Vagina (tissue), 2 donors: ENCODE results near the gene ZC3HAV1. TPM values are rescaled to one million over a fixed set of nuclear protein-coding genes. Genes with fewer than 3 reads are reported as not detected.
"Not testable (repeated sequence)": the region's sequence is repeated elsewhere in the genome, so short reads cannot be mapped to it uniquely, and the experiment has no call there.

Experiments used
- DNase-seq, 2 donors: peaks; one replicate each; pipeline ENCODE4 v3.0.0-alpha.2; 2017; ENCODE audit errors: extremely low spot score in 2 of 2
- H3K27ac ChIP-seq: fragments of 200-600 bp; sonication (generic); one replicate; pipeline ENCODE4 v1.5.1; 2019
- H3K27me3 ChIP-seq: fragments of 200-600 bp; sonication (generic); one replicate; pipeline ENCODE4 v1.5.1; 2019
- H3K36me3 ChIP-seq, 2 donors: fragments of 200-600 bp; sonication (generic); one replicate each; pipeline ENCODE4 v1.5.1; 2017 to 2019
- H3K4me1 ChIP-seq: fragments of 200-600 bp; sonication (generic); one replicate; pipeline ENCODE4 v1.5.1; 2019
- H3K4me3 ChIP-seq, 2 donors: fragments of 200-600 bp; sonication (generic); 1 replicate in 1 of 2; 2 replicates in 1 of 2; pipeline ENCODE4 v1.5.1; 2016 to 2019
- H3K9me3 ChIP-seq: fragments of 200-600 bp; sonication (generic); one replicate; pipeline ENCODE4 v1.5.1; 2019
- POLR2A ChIP-seq, 2 donors: fragments of 450-650 bp; IDR thresholded peaks; one replicate each; pipeline ENCODE4 v1.6.1; 2017; ENCODE audit warnings: antibody characterized with exemption in 2 of 2, mild to moderate bottlenecking in 2 of 2, moderate library complexity in 2 of 2
- POLR2AphosphoS5 ChIP-seq, 2 donors: sonication (generic); formaldehyde crosslinking; IDR thresholded peaks; one replicate each; pipeline ENCODE4 v1.9.0; 2017; ENCODE audit warnings: antibody characterized with exemption in 2 of 2, mild to moderate bottlenecking in 2 of 2, low read depth in 1 of 2; ENCODE audit not compliant: insufficient read depth in 1 of 2
- intact Hi-C: fragments of 100-400 bp; cut with DNase I; formaldehyde crosslinking; loops from one replicate; pipeline ENCODE4 v1.15.1; 2023
- total RNA-seq: library from RNA; depleted of rRNA; stranded (reverse); fragments of >200 nt; gene quantifications from one replicate; pipeline ENCODE4 v1.2.3, GENCODE V29; 2016
- TF ChIP-seq, protein P1 (sequence below), 3 experiments: fragments of 450-650 bp in 2 of 3; fragments of 200-600 bp in 1 of 3; sonication (generic) in 1 of 3; IDR thresholded peaks; one replicate each; pipeline ENCODE4 v1.5.1; 2017 to 2019; ENCODE audit warnings: antibody characterized with exemption in 3 of 3, mild to moderate bottlenecking in 2 of 3, moderate library complexity in 2 of 3

Gene ZC3HAV1
- total RNA-seq, 1 donor from 2014 or later: 36.6 TPM

DNA sequence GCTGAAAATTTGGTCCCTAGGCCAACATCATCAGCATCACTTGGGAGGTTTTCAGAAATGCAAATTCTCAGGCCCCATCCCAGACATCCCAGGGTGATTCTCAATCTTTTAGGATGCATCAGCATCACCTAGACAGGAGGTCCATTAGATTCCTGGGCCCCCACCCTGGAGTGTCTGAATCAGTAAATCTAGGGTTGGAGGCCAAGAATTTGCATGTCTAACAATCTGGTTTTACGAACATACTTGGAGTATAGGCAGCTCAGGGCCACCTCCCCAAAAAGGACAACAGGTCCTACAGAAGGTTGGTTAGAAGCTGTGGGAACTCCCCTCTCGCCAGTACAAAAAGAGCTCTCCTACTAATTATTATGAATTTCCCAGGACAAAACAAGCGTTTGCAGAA lies 15.5 kb downstream of the ZC3HAV1 start:
- DNase-seq: no peak
- Histone ChIP-seq H3K27ac (no peak overlapping the region), H3K27me3 (no peaks in the 10 kb centered on the region), H3K9me3 (no peaks in the 10 kb centered on the region), H3K4me3 (no peak overlapping the region), H3K4me1 (peaks cover 23% of the 10 kb centered on the region), H3K36me3 (peaks cover 0 to 3% of the 10 kb centered on the region in 2 donors)
- intact Hi-C loops: no loop called here
- TF ChIP-seq, protein P1, sequence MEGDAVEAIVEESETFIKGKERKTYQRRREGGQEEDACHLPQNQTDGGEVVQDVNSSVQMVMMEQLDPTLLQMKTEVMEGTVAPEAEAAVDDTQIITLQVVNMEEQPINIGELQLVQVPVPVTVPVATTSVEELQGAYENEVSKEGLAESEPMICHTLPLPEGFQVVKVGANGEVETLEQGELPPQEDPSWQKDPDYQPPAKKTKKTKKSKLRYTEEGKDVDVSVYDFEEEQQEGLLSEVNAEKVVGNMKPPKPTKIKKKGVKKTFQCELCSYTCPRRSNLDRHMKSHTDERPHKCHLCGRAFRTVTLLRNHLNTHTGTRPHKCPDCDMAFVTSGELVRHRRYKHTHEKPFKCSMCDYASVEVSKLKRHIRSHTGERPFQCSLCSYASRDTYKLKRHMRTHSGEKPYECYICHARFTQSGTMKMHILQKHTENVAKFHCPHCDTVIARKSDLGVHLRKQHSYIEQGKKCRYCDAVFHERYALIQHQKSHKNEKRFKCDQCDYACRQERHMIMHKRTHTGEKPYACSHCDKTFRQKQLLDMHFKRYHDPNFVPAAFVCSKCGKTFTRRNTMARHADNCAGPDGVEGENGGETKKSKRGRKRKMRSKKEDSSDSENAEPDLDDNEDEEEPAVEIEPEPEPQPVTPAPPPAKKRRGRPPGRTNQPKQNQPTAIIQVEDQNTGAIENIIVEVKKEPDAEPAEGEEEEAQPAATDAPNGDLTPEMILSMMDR (IDR thresholded peaks at IDR 0.05): no peak
- TF ChIP-seq POLR2AphosphoS5 (IDR thresholded peaks at IDR 0.05; ENCODE audit: insufficient read depth in 1 of 2, low read depth in 1 of 2) (no peak), POLR2A (IDR thresholded peaks at IDR 0.05) (no peak)

DNA sequence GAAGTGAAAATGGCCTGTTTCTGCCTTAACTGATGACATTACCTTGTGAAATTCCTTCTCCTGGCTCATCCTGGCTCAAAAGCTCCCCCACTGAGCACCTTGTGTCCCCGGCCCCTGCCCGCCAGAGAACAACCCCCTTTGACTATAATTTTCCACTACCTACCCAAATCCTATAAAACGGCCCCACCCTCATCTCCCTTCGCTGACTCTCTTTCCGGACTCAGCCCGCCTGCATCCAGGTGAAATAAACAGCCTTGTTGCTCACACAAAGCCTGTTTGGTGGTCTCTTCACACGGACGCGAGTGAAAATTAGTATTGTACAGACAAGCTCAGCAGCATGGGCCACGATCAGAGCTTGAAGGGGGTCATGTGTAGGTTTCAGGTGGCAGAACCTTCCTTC lies 16.0 kb downstream of the ZC3HAV1 start:
- H3K36me3 ChIP-seq, H3K27ac ChIP-seq, DNase-seq, H3K4me3 ChIP-seq, intact Hi-C loops, H3K9me3 ChIP-seq, H3K27me3 ChIP-seq: not testable (repeated sequence)
- peaks cover 21% of the 10 kb centered on the region for H3K4me1 ChIP-seq

DNA sequence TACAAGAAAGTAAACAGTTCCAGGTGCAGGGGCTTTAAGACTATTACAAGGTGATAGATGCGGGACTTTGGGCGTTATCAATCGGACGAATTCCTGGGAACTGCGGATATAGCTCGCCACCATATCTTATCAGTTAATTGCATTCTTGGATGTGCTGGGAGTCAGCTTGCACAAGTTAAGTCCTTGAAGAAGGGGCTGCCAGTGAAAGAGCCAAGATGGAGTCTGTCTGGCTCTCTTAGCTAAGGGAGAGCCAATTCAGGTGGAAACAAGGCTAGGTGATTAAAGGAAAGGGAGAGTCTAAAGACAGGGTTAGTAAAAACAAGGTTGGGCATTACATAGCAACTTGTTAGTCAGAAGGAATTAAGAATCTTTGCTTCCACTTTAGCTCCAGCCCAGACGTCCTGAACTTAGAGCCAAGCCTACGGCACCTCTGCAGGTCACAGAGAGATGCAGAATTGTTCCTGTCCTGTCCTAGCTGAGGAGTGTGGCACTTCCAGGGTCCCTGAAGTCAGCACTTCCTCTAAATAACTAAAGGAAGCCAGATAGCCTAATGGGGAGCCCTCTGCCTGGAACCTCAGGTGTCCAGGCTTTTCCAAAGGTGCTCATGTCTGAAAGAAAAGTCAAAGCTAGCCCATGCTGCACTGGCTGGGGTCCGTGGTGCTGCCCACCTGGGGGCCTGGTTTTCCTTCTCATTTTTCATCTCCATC lies 17.3 kb downstream of the ZC3HAV1 start:
- Histone ChIP-seq H3K4me3 (no peak overlapping the region), H3K27me3 (no peaks in the 10 kb centered on the region), H3K27ac (no peak overlapping the region), H3K36me3 (peaks cover 3 to 14% of the 10 kb centered on the region in 2 donors), H3K4me1 (peaks cover 21% of the 10 kb centered on the region), H3K9me3 (no peaks in the 10 kb centered on the region)
- TF ChIP-seq POLR2A (IDR thresholded peaks at IDR 0.05): no peak
- TF ChIP-seq POLR2AphosphoS5 (IDR thresholded peaks at IDR 0.05; ENCODE audit: insufficient read depth in 1 of 2, low read depth in 1 of 2): no peak
- TF ChIP-seq, protein P1 (IDR thresholded peaks at IDR 0.05): no peak
- intact Hi-C loops: no loop called here
- DNase-seq: no peak

DNA sequence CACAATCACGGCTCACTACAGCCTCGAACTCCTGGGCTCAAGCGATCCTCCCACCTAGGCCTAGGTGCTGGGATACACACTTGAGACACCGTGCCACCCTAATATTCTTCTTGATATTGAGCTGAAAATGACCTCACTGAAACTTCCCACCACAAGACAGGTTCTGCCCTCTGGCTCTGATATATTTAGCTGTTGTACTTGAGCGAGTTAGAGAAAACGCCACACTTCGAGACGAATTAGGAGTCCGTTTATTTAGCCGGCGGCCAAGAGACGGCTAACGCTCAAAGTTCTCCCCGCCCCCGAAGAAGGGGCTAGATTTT lies 17.9 kb downstream of the ZC3HAV1 start:
- DNase-seq: no peak
- no peak overlapping the region for H3K27ac ChIP-seq
- peaks cover 3 to 20% of the 10 kb centered on the region in 2 donors for H3K36me3 ChIP-seq
- no peaks in the 10 kb centered on the region for H3K27me3 ChIP-seq
- H3K9me3 ChIP-seq: no peaks in the 10 kb centered on the region
- no peak for TF ChIP-seq POLR2A (IDR thresholded peaks at IDR 0.05)
- no peak for TF ChIP-seq POLR2AphosphoS5 (IDR thresholded peaks at IDR 0.05; ENCODE audit: insufficient read depth in 1 of 2, low read depth in 1 of 2)
- TF ChIP-seq, protein P1 (IDR thresholded peaks at IDR 0.05): no peak
- H3K4me3 ChIP-seq: no peak overlapping the region
- intact Hi-C loops: no loop called here
- peaks cover 21% of the 10 kb centered on the region for H3K4me1 ChIP-seq

DNA sequence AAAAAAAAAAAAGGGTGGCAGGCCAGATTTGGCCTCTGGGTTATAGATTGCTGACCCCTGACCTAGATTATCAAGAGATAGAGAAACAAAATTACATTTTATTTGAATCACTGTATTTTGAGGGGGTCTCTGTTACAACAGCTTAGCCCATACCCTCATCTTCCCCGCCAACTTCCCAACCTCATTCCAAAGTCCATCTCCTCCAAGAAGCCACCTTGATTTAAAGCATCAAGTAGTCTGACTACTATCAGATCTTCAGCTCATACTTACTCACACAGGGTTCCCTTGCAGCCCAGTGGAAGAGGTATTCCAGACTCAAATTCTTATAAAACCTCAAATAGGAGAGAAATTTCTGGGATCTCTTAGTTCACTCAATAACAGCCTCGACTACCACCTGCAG lies 20.4 kb downstream of the ZC3HAV1 start:
- no peak for DNase-seq
- Histone ChIP-seq H3K36me3 (peaks cover 3 to 39% of the 10 kb centered on the region in 2 donors), H3K4me1 (peaks cover 8% of the 10 kb centered on the region), H3K27me3 (no peaks in the 10 kb centered on the region), H3K4me3 (no peak overlapping the region), H3K9me3 (no peaks in the 10 kb centered on the region), H3K27ac (no peak overlapping the region)
- TF ChIP-seq, protein P1 (IDR thresholded peaks at IDR 0.05): no peak
- TF ChIP-seq POLR2AphosphoS5 (IDR thresholded peaks at IDR 0.05; ENCODE audit: insufficient read depth in 1 of 2, low read depth in 1 of 2): no peak
- no peak for TF ChIP-seq POLR2A (IDR thresholded peaks at IDR 0.05)
- intact Hi-C loops: no loop called here
